HepG2 (cell line): ENCODE measurements around the gene TCEA3. TPM values are rescaled to one million over a fixed set of nuclear protein-coding genes. Genes with fewer than 3 reads are reported as not detected.

Experiments
- ELF4 ChIP-seq: sonication (generic); formaldehyde crosslinking; IDR thresholded peaks from 2 replicates; pipeline ENCODE4 v1.5.0; 2020; ENCODE audit warnings: missing genetic modification reagents, mild to moderate bottlenecking, moderate library complexity, borderline replicate concordance
- GTF3A ChIP-seq: sonication (generic); formaldehyde crosslinking; conservative IDR thresholded peaks from 2 replicates; pipeline ENCODE4 v1.4.0; 2020; ENCODE audit warnings: mild to moderate bottlenecking, missing genetic modification reagents
- PAF1 ChIP-seq: IDR thresholded peaks from 2 replicates; pipeline ENCODE4 v1.6.1; 2016; ENCODE audit warnings: missing genetic modification reagents, missing compliant biosample characterization
- POGZ ChIP-seq: sonication (generic); formaldehyde crosslinking; IDR thresholded peaks from 2 replicates; pipeline ENCODE4 v1.4.0; 2020; ENCODE audit warnings: mild to moderate bottlenecking, missing genetic modification reagents
- RBAK ChIP-seq: sonication (generic); formaldehyde crosslinking; IDR thresholded peaks from 2 replicates; pipeline ENCODE4 v1.5.1; 2020; ENCODE audit warnings: mild to moderate bottlenecking, missing genetic modification reagents
- RBM22 ChIP-seq: fragments of 200-400 bp; formaldehyde crosslinking; optimal IDR thresholded peaks from 2 replicates; pipeline ENCODE3; 2017; ENCODE audit warnings: mild to moderate bottlenecking, low read length, moderate library complexity
- SNAPC4 ChIP-seq: sonication (generic); formaldehyde crosslinking; IDR thresholded peaks from 2 replicates; pipeline ENCODE4 v1.4.0; 2020; ENCODE audit warnings: mild to moderate bottlenecking, missing genetic modification reagents
- SP1 ChIP-seq, 2 experiments: fragments of 450-650 bp in 1 of 2; sonication (generic) in 1 of 2; formaldehyde crosslinking in 1 of 2; IDR thresholded peaks; 2 replicates each; pipeline versions ENCODE4 v1.4.0 to v1.6.1; 2016 to 2020; ENCODE audit warnings: missing genetic modification reagents in 1 of 2
- XRCC5 ChIP-seq: fragments of 200-400 bp; formaldehyde crosslinking; optimal IDR thresholded peaks from 2 replicates; pipeline ENCODE3; 2017; ENCODE audit warnings: mild to moderate bottlenecking, low read length
- ZNF205 ChIP-seq: IDR thresholded peaks from 2 replicates; pipeline ENCODE4 v1.6.1; 2018; ENCODE audit warnings: missing biosample characterization, missing genetic modification reagents
- ZNF276 ChIP-seq: sonication (generic); formaldehyde crosslinking; IDR thresholded peaks from 2 replicates; pipeline ENCODE4 v1.4.0; 2020; ENCODE audit warnings: mild to moderate bottlenecking, low read depth, missing genetic modification reagents
- ZNF280B ChIP-seq: sonication (generic); formaldehyde crosslinking; IDR thresholded peaks from 2 replicates; pipeline ENCODE4 v1.5.0; 2020; ENCODE audit warnings: missing genetic modification reagents, mild to moderate bottlenecking, borderline replicate concordance
- ZNF552 ChIP-seq: sonication (generic); formaldehyde crosslinking; IDR thresholded peaks from 2 replicates; pipeline ENCODE4 v1.9.0; 2022; ENCODE audit warnings: missing genetic modification reagents, mild to moderate bottlenecking, borderline replicate concordance
- ZNF557 ChIP-seq: sonication (generic); formaldehyde crosslinking; IDR thresholded peaks from 2 replicates; pipeline ENCODE4 v1.4.0; 2020; ENCODE audit warnings: missing genetic modification reagents
- ZNF660 ChIP-seq: sonication (generic); formaldehyde crosslinking; IDR thresholded peaks from 2 replicates; pipeline ENCODE4 v1.5.1; 2020; ENCODE audit warnings: mild to moderate bottlenecking, low read depth, missing genetic modification reagents, borderline replicate concordance
- ZNF724P ChIP-seq: sonication (generic); formaldehyde crosslinking; IDR thresholded peaks from 2 replicates; pipeline ENCODE4 v1.8.0; 2022; ENCODE audit warnings: missing genetic modification reagents, borderline replicate concordance
- polyA plus RNA-seq, 8 experiments: library from polyadenylated mRNA; depleted of rRNA in 3 of 8; stranded (reverse) in 7 of 8; unstranded in 1 of 8; fragments of >200 nt; fragmentation: Illumina TruSeq in 4 of 8; extraction: Trizol in 4 of 8; gene quantifications; 2 replicates each; pipeline versions ENCODE4 v1.2.1 to v1.2.3, GENCODE V29; 2011 to 2016; ENCODE audit warnings: low read depth in 4 of 8, missing spikeins in 1 of 8, mixed read lengths in 1 of 8; ENCODE audit not compliant: insufficient read depth in 1 of 8
- total RNA-seq, 5 experiments: library from RNA; depleted of rRNA; stranded (reverse); fragments of >200 nt; fragmentation: Illumina TruSeq; extraction: Trizol; gene quantifications; 2 replicates each; pipeline ENCODE4 v1.2.3, GENCODE V29; 2016; ENCODE audit warnings: low read depth in 1 of 5
- TF ChIP-seq, protein P1 (sequence below): sonication (generic); formaldehyde crosslinking; conservative IDR thresholded peaks from 2 replicates; pipeline ENCODE4 v1.4.0; 2020; ENCODE audit warnings: missing genetic modification reagents

Gene TCEA3
- total and polyA plus RNA-seq, 2 of the 13 experiments (the other 11 are each of a cell fraction or from before 2014, with no cell fraction given): 55.5 to 84.6 TPM

DNA sequence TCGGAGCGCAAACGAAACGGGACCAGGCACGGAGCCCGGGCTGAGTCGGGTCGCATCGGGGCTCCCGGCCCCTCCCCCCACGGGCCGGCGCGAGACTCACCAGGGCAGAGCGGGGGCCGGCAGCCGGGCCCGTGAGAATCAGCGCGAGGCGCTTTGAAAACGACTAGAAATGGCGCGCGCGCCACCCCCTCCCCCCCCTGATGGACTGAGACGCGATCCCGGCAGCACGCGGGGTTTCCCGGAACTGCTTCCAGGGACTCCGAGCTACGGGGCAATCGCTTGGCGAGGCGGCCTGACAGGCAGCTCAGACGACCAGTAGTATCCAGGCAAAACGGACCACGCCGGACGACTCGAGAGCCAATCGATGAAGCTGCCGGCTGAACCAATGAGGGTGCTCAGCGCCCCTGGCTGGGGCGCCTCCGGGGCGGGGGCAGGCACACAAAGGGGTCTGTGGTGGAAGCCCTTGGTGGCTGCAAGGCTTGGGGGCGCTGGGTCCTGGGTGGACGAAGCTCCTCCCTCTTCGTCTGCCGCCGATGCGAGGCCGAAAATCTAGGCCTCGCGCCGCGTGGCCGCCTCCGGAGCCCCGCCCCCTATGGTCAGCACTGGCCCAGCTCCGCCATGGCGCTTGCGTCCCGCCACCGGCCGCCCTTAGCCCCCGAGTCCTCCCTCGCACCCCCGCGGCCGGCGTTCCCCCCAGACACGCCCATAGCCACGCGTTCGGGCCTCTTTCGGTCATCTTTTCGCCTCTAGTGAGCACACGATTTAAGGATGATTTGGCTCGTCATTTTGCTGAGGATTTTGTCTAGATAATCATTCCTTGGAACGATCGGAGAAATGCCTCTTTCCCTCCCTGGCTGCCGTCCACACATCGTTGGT, 80.2 kb downstream of the TCEA3 start, which contains the start of gene HNRNPR (continued):
- TF ChIP-seq SNAPC4 (CRISPR knock-in tag) (0 out of 2 replicates have a peak, but pooled peaks have one; percentile 56), ZNF557 (CRISPR knock-in tag) (no peak), ZNF724P (CRISPR knock-in tag) (no peak; the same call in 1 of the 2 replicates), PAF1 (no peak), RBM22 (no peak), ZNF205 (CRISPR knock-in tag) (no peak; the same call in 1 of the 2 replicates), POGZ (CRISPR knock-in tag) (peak; percentile 63), RBAK (CRISPR knock-in tag) (no peak), SP1 (IDR thresholded peaks at IDR 0.05) (no peak), SP1 (CRISPR knock-in tag; IDR thresholded peaks at IDR 0.05) (peak; percentile 80), ZNF280B (CRISPR knock-in tag) (no peak), ELF4 (no peak), ZNF660 (CRISPR knock-in tag) (no peak), ZNF276 (CRISPR knock-in tag) (no peak), GTF3A (CRISPR knock-in tag) (no peak), ZNF552 (CRISPR knock-in tag) (peak; percentile 90; the same call in 1 of the 2 replicates), XRCC5 (peak; percentile 66)
- TF ChIP-seq, protein P1, sequence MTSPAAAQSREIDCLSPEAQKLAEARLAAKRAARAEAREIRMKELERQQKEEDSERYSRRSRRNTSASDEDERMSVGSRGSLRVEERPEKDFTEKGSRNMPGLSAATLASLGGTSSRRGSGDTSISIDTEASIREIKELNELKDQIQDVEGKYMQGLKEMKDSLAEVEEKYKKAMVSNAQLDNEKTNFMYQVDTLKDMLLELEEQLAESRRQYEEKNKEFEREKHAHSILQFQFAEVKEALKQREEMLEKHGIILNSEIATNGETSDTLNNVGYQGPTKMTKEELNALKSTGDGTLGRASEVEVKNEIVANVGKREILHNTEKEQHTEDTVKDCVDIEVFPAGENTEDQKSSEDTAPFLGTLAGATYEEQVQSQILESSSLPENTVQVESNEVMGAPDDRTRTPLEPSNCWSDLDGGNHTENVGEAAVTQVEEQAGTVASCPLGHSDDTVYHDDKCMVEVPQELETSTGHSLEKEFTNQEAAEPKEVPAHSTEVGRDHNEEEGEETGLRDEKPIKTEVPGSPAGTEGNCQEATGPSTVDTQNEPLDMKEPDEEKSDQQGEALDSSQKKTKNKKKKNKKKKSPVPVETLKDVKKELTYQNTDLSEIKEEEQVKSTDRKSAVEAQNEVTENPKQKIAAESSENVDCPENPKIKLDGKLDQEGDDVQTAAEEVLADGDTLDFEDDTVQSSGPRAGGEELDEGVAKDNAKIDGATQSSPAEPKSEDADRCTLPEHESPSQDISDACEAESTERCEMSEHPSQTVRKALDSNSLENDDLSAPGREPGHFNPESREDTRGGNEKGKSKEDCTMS (CRISPR knock-in tag): no peak
